GM12891 (cell line): Measurements from ENCODE around the gene CCDC170.

ENCODE experiments used
- DNase-seq: peaks from one replicate; pipeline ENCODE4 v3.0.0; 2011; ENCODE audit warnings: low spot score; ENCODE audit not compliant: insufficient read length
- FAIRE-seq: peaks from 2 replicates; lab custom pipeline; 2011; peaks lifted over from hg19 to GRCh38; lab: Jason Lieb, UNC
- PAX5 ChIP-seq: IDR thresholded peaks from 2 replicates; pipeline ENCODE4 v1.6.1; 2011; ENCODE audit warnings: low read length, moderate library complexity, mild to moderate bottlenecking; ENCODE audit not compliant: insufficient read depth, severe bottlenecking
- POLR2A ChIP-seq: IDR thresholded peaks from 2 replicates; pipeline ENCODE4 v1.6.1; 2011; ENCODE audit warnings: low read depth, low read length, control low read depth
- POLR2AphosphoS5 ChIP-seq: IDR thresholded peaks from 2 replicates; pipeline ENCODE4 v1.6.1; 2011; ENCODE audit warnings: low read depth, low read length, control low read depth
- POU2F2 ChIP-seq: IDR thresholded peaks from 2 replicates; pipeline ENCODE4 v1.6.1; 2011; ENCODE audit warnings: low read depth, mild to moderate bottlenecking, control low read depth, low read length, moderate library complexity
- SPI1 ChIP-seq: IDR thresholded peaks from 2 replicates; pipeline ENCODE4 v1.6.1; 2011; ENCODE audit warnings: low read depth, low read length, control low read depth
- TAF1 ChIP-seq: IDR thresholded peaks from 2 replicates; pipeline ENCODE4 v1.6.1; 2011; ENCODE audit warnings: low read depth, low read length, control low read depth

CCDC170 gene

DNA sequence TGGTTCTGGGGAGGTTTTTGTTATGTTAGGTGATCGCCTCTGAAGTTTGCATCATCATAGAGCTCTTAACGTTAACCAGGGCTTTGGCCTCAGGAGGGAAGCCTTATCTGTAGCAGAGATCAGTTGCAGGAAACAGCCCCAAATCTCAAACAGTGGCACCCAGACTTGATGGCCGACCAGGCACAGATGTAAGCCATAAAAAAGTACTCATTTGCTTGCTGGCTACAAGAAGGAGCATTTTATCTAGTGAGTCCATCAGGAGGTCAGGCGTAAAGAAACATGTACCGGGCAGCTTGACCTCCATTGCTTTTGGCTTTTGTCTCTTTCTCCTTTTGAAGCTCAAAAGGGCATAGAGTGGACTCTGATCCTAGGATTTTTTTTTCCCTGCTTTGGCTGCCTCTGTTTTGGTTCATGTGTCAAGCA lies 122.3 kb downstream of the CCDC170 start:
- no peak for FAIRE-seq
- no peak for TF ChIP-seq POLR2A
- no peak for TF ChIP-seq TAF1
- TF ChIP-seq SPI1, result no peak
- no peak for TF ChIP-seq PAX5
- no peak for TF ChIP-seq POU2F2
- no peak for TF ChIP-seq POLR2AphosphoS5
- DNase-seq, result no peak

DNA sequence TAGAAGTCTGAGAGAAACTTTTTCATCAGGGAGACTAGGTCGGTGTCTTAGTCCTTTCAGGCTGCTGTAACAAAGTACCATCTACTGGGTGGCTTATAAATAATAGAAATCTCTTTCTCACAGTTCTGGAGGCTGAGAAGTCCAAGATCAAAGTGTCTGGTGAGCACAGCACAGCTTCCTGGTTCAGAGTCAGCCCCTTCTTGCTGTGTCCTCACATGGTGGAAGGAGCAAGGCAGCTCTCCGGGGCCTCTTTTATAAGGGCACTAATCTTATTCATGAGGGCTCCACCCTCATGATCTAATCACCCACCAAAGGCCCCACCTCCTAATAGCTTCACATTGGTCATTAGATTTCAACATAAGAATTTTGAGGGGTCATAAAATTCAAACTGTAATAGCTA lies 122.8 kb downstream of the CCDC170 start:
- no peak for DNase-seq
- TF ChIP-seq SPI1 (no peak), TAF1 (no peak), POLR2A (no peak), POLR2AphosphoS5 (no peak), PAX5 (no peak), POU2F2 (no peak)
- no peak for FAIRE-seq

DNA sequence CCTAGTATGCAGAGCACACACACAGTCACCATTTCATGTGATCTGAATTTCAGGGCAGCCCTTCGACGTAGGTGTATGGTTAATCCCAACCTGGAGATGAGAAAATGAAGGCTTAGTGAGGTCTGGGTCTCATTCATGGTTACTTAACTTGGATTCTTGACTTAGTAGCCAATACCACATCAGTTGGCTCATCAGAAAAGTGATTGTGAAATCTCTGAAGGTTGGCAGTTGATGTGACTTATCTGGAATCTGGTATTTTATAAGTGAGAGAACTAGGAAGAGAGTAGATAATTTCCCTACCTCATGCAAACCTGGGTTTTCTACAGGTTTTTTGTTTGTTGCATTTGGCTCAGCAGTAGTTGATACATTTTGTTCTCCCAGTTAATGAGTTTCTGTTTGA lies 123.7 kb downstream of the CCDC170 start:
- FAIRE-seq, result no peak
- DNase-seq, result no peak
- no peak for TF ChIP-seq POU2F2
- no peak for TF ChIP-seq POLR2AphosphoS5
- TF ChIP-seq PAX5, result no peak
- TF ChIP-seq POLR2A, result no peak
- no peak for TF ChIP-seq SPI1
- no peak for TF ChIP-seq TAF1

DNA sequence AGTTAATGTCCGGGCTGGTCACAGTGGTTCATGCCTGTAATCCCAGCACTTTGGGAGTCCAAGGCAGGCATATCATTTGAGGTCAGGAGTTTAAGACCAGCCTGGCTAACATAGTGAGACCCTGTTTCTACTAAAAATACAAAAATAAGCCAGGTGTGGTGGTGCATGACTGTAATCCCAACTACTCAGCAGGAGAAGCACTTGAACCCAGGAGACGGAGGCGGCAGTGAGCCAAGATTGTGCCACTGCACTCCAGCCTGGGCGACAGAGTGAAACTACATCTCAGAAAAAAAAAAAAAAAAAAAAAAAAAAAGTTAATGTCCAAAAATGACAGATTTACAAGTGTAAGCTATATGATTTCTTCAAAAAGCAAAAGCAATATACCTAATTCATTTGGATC lies 124.9 kb downstream of the CCDC170 start:
- no peak for FAIRE-seq
- DNase-seq, result no peak
- no peak for TF ChIP-seq SPI1
- TF ChIP-seq POLR2AphosphoS5, result no peak
- TF ChIP-seq TAF1, result no peak
- no peak for TF ChIP-seq POU2F2

DNA sequence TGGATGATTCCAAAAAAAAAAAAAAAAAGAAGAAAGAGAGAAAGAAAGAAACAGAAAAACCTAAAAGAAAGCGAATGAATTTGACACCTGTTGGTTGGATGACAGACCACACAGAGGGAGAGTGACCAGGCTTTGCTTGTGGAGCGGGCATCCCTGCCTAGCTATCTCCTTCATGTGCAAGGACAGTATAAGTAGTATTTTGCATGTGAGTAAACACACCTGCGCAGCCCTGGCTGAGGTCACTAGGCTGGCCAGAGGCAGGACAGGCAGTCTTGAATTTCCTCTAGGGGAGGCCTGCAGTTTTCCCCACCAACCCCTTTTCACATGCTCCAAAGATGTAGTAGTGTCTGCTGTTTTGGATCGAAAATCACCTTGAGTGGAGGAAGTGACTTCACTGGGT lies 126.4 kb downstream of the CCDC170 start:
- FAIRE-seq, result no peak
- DNase-seq, result no peak
- TF ChIP-seq POLR2A (no peak), TAF1 (no peak), POLR2AphosphoS5 (no peak), POU2F2 (no peak), SPI1 (no peak), PAX5 (no peak)

DNA sequence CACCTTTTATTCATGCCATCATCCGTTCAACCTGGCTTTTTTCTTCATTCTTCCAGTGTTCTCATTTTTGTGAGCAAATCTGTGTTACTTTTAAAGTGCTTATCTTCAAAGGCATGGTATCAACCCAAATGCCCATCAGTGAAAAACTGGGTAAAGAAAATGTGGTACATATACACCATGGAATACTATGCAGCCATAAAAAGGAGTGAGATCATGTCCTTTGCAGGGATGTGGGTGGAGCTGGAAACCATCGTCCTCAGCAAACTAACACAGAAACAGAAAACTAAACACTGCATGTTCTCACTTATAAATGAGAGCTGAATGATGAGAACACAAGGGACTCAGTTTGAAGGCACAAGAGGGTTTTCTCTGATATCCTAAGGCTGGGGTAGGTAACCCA lies 130.3 kb downstream of the CCDC170 start:
- FAIRE-seq, result no peak
- TF ChIP-seq POLR2AphosphoS5 (no peak), SPI1 (no peak), PAX5 (no peak), TAF1 (no peak), POLR2A (no peak), POU2F2 (no peak)
- DNase-seq, result no peak

DNA sequence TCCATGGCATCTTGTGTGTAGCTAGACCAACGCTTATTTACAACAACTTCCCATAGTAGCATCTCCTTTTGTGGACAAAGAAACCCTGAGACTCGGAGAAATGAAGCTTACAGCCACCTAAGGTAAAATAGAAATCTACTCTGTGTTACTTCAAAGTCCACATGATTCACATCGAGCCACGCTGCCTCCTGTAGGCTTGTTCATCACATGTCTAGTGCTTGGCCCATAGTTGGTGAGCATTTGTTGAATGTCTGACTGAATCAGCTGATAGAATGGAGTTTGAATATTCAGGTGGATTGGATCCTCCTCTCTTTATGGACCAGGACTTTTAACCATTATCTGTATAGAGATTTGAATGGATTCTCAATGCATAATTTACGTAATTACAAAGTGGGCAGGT lies 130.7 kb downstream of the CCDC170 start:
- TF ChIP-seq PAX5, result no peak
- TF ChIP-seq POLR2A, result no peak
- no peak for TF ChIP-seq POU2F2
- TF ChIP-seq POLR2AphosphoS5, result no peak
- no peak for TF ChIP-seq TAF1
- no peak for TF ChIP-seq SPI1
- FAIRE-seq (no peak), DNase-seq (no peak)

DNA sequence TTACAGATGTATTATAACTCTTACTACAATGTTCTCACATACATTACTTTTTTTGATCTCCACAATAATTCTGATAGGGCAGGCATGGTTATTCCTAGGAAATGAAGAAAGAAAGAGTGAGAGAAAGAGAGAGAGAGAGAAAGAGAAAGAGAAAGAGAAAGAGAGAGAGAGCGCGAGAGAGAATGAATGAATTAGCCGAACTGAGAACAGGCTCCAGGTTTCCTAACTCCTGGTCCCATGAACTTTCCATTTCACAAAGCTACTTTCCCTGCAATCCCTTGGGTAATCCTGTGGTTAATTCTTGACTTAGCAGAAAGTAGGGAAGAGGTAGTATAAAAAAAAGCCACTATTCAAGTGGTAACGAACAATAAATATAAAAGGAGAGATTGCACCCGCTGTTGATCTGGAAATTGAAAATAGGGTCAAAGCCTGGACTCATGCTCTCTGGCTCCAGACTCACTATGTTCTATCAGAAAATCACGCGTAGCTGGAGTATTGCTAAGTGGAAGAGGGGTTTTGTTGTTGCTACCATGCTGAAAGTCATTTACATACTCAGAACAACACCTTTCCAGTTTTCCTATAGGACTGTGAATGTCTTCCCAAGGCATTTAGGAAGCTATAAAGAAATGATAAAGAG lies 131.2 kb downstream of the CCDC170 start:
- TF ChIP-seq PAX5 (no peak), POLR2AphosphoS5 (no peak), TAF1 (no peak), POLR2A (no peak), POU2F2 (no peak), SPI1 (no peak)
- DNase-seq (no peak), FAIRE-seq (no peak)

DNA sequence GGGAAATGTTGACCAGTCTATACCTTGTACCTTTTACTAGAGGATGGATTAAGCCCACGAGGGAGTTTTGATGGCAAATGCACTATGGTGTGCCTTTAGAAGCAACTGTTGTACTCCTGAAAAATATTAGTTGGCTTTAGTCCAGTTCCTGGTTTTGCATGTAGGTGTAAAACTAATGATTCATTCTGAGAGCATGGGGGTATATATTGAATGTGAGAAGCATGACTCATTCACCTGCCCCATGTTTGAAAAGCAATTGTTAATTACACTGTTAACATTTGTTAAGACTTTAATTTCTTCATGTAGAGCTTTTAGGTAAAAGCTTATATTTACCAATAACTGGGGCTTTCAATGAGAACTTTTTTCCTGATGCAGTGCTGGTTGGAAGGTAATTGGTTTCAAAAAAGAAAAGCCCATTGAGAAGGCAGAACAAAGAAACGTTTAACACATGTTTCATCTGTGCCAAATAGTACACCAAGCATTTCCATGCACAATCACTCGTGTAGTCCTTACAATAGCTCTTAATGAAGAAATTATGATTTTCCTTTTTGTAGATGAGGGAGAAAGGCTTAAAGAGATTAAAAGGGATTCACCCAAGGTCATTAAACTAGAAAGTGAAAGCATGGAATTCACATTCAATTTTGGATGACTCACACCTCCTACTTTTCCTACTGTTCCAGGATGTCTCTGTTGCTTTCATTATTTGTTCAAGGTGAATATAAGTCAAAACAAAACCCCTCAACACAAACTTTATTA lies 134.1 kb downstream of the CCDC170 start:
- FAIRE-seq, result no peak
- DNase-seq, result no peak
- TF ChIP-seq POU2F2, result no peak
- 0 out of 2 replicates have a peak, but pooled peaks have one; percentile 12 for TF ChIP-seq SPI1

DNA sequence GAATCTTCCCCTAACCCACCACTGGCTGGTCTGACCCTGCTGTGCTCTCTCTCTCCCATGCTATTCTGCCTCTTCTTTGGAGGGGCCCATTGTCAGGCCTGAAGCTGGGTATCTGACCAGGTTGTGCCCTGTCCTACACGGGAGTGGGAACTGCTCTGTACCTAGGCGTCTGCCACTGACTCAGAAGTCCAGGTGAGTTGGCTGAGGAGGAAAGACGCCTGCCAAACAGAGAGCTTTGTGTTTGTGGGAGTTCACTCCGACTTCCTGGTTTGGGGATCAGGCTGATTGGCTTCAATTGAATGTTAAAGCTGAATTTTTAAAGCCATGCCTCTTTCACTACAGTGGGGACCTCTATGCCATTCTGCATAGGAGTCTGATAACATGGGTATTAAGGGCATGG lies 136.0 kb downstream of the CCDC170 start:
- DNase-seq, result no peak
- FAIRE-seq, result no peak
- TF ChIP-seq PAX5 (no peak), POLR2A (no peak), TAF1 (no peak), SPI1 (no peak), POLR2AphosphoS5 (no peak), POU2F2 (no peak)
